Neural cell (in vitro differentiated cells): ENCODE data around the gene MLLT3. TPM values are rescaled to one million over a fixed set of nuclear protein-coding genes. Genes with fewer than 3 reads are reported as not detected.

ENCODE experiments used
- H2AFZ ChIP-seq: fragments of 200-600, 300-800 bp; sonication (generic), shearing (Covaris generic); 2 replicates; pipeline ENCODE4 v1.6.0; 2014; ENCODE audit warnings: low read depth, mild to moderate bottlenecking, antibody characterized with exemption, low read length, moderate library complexity
- H3F3A ChIP-seq: fragments of 200-600 bp; shearing (Covaris generic); 2 replicates; pipeline ENCODE4 v1.6.1; 2016; ENCODE audit warnings: mild to moderate bottlenecking, moderate library complexity, mixed read lengths, antibody characterized with exemption, low read length; ENCODE audit not compliant: insufficient read depth, poor library complexity, severe bottlenecking
- H3K27ac ChIP-seq: fragments of 200-600, 300-800 bp; sonication (generic), shearing (Covaris generic); 2 replicates; pipeline ENCODE4 v1.5.1; 2014; ENCODE audit warnings: mild to moderate bottlenecking, low read length, moderate library complexity
- H3K27me3 ChIP-seq: fragments of 300-800, 200-600 bp; sonication (generic), shearing (Covaris generic); 2 replicates; pipeline ENCODE4 v1.6.0; 2014; ENCODE audit warnings: mild to moderate bottlenecking, low read depth, low read length, moderate library complexity; ENCODE audit not compliant: insufficient read depth
- H3K36me3 ChIP-seq: fragments of 300-800, 200-600 bp; sonication (generic), shearing (Covaris generic); 2 replicates; pipeline ENCODE4 v1.5.1; 2014; ENCODE audit warnings: mild to moderate bottlenecking, antibody characterized with exemption, low read length, moderate library complexity; ENCODE audit not compliant: insufficient read depth
- H3K4me2 ChIP-seq: fragments of 300-800, 200-600 bp; sonication (generic), shearing (Covaris generic); 2 replicates; pipeline ENCODE4 v1.6.0; 2014; ENCODE audit warnings: mild to moderate bottlenecking, low read length
- H3K4me3 ChIP-seq: fragments of 300-800, 200-600 bp; sonication (generic), shearing (Covaris generic); 2 replicates; pipeline ENCODE4 v1.5.1; 2014; ENCODE audit warnings: mild to moderate bottlenecking, low read length, moderate library complexity
- H3K79me2 ChIP-seq: fragments of 200-600 bp; shearing (Covaris generic); replicated peaks from 2 replicates; pipeline ENCODE4 v1.6.0; 2014; ENCODE audit warnings: mild to moderate bottlenecking, low read length, moderate library complexity; ENCODE audit not compliant: insufficient read depth
- H3K9ac ChIP-seq: fragments of 300-800, 200-600 bp; sonication (generic), shearing (Covaris generic); 2 replicates; pipeline ENCODE4 v1.6.1; 2016; ENCODE audit warnings: mild to moderate bottlenecking, low read length, mixed read lengths
- H3K9me2 ChIP-seq: fragments of 200-600 bp; shearing (Covaris generic); 2 replicates; pipeline ENCODE4 v1.6.1; 2016; ENCODE audit warnings: mild to moderate bottlenecking, low read length, mixed read lengths; ENCODE audit not compliant: insufficient read depth
- H3K9me3 ChIP-seq: fragments of 200-600, 300-800 bp; sonication (generic), shearing (Covaris generic); 2 replicates; pipeline ENCODE4 v1.6.1; 2016; ENCODE audit warnings: mild to moderate bottlenecking, mixed run types, low read length, moderate library complexity, mixed read lengths
- H4K20me1 ChIP-seq: fragments of 200-600 bp; shearing (Covaris generic); 2 replicates; pipeline ENCODE4 v1.6.1; 2016; ENCODE audit warnings: mild to moderate bottlenecking, mixed run types; ENCODE audit not compliant: insufficient read depth
- CTCF ChIP-seq: fragments of 450-650 bp; IDR thresholded peaks from 2 replicates; pipeline ENCODE4 v1.5.1; 2014; ENCODE audit warnings: antibody characterized with exemption, mild to moderate bottlenecking, moderate library complexity; ENCODE audit not compliant: poor library complexity, severe bottlenecking
- EP300 ChIP-seq: fragments of 450-650 bp; conservative IDR thresholded peaks from 2 replicates; pipeline ENCODE4 v1.6.1; 2014; ENCODE audit warnings: antibody characterized with exemption, mild to moderate bottlenecking, moderate library complexity; ENCODE audit not compliant: poor library complexity, severe bottlenecking
- EZH2 ChIP-seq: fragments of 200-600, 300-800 bp; shearing (Covaris generic), sonication (generic); IDR thresholded peaks from 2 replicates; pipeline ENCODE4 v1.6.1; 2014; ENCODE audit warnings: antibody characterized with exemption, low read length, borderline replicate concordance, mild to moderate bottlenecking; ENCODE audit not compliant: insufficient read depth, poor library complexity, severe bottlenecking
- MXI1 ChIP-seq: fragments of 450-650 bp; conservative IDR thresholded peaks from 2 replicates; pipeline ENCODE4 v1.6.1; 2014; ENCODE audit warnings: antibody characterized with exemption, mild to moderate bottlenecking; ENCODE audit not compliant: poor library complexity, severe bottlenecking
- POLR2AphosphoS5 ChIP-seq: IDR thresholded peaks from 2 replicates; pipeline ENCODE4 v1.6.1; 2012
- RAD21 ChIP-seq: fragments of 450-650 bp; conservative IDR thresholded peaks from 2 replicates; pipeline ENCODE4 v1.6.1; 2014; ENCODE audit warnings: antibody characterized with exemption, mild to moderate bottlenecking, moderate library complexity
- REST ChIP-seq: IDR thresholded peaks from 2 replicates; pipeline ENCODE4 v1.6.1; 2012; ENCODE audit warnings: borderline replicate concordance
- SMC3 ChIP-seq: fragments of 450-650 bp; conservative IDR thresholded peaks from 2 replicates; pipeline ENCODE4 v1.6.1; 2014; ENCODE audit warnings: antibody characterized with exemption, mild to moderate bottlenecking, moderate library complexity; ENCODE audit not compliant: poor library complexity
- TAF1 ChIP-seq: IDR thresholded peaks from 2 replicates; pipeline ENCODE4 v1.6.1; 2012; ENCODE audit warnings: low read depth
- polyA plus RNA-seq: library from polyadenylated mRNA; depleted of rRNA; stranded (reverse); fragments of >200 nt; gene quantifications from 2 replicates; pipeline ENCODE4 v1.2.3, GENCODE V29; 2014

The MLLT3 gene
- polyA plus RNA-seq, 1 donor from 2014 or later, result 61.5 TPM

- no peak for TF ChIP-seq EZH2
- no peak for TF ChIP-seq REST
- no peak for TF ChIP-seq EP300
- no peak for TF ChIP-seq TAF1
- no peak for TF ChIP-seq CTCF
- no peak for TF ChIP-seq SMC3
- no peak for TF ChIP-seq POLR2AphosphoS5
- TF ChIP-seq MXI1, result no peak
- no peak for TF ChIP-seq RAD21
- Histone ChIP-seq H2AFZ (no peak overlapping the region), H3K9me3 (no peaks in the 10 kb centered on the region), H3K79me2 (peaks cover 32% of the 10 kb centered on the region), H3K9me2 (no peaks in the 10 kb centered on the region), H3F3A (no peaks in the 10 kb centered on the region), H3K27ac (no peak overlapping the region), H3K4me3 (no peak overlapping the region), H3K27me3 (no peaks in the 10 kb centered on the region), H3K36me3 (no peaks in the 10 kb centered on the region), H3K4me2 (no peak overlapping the region), H3K9ac (no peak overlapping the region), H4K20me1 (no peaks in the 10 kb centered on the region)
These were observed 103.6 kb downstream of the MLLT3 start for GRCh38 chr9:20518737-20519136.

- TF ChIP-seq SMC3 (no peak), EZH2 (no peak), TAF1 (no peak), EP300 (no peak), CTCF (no peak), MXI1 (no peak), POLR2AphosphoS5 (no peak), REST (no peak), RAD21 (no peak)
These were observed 109.0 kb downstream of the MLLT3 start for GRCh38 chr9:20513126-20513913.

More at GRCh38 chr9:20513126-20513913, 109.0 kb downstream of the MLLT3 start:
- no peak overlapping the region for H3K27ac ChIP-seq
- H3K36me3 ChIP-seq, result no peaks in the 10 kb centered on the region
- no peak overlapping the region for H3K9ac ChIP-seq
- H3K9me2 ChIP-seq, result no peaks in the 10 kb centered on the region
- no peaks in the 10 kb centered on the region for H3K9me3 ChIP-seq
- no peak overlapping the region for H3K4me3 ChIP-seq
- H2AFZ ChIP-seq, result no peak overlapping the region
- H3K4me2 ChIP-seq, result no peak overlapping the region
- H4K20me1 ChIP-seq, result no peaks in the 10 kb centered on the region
- no peaks in the 10 kb centered on the region for H3F3A ChIP-seq
- H3K27me3 ChIP-seq, result no peaks in the 10 kb centered on the region
- peaks cover 25% of the 10 kb centered on the region for H3K79me2 ChIP-seq
